OCI-LY3 (cell line): ENCODE data around the gene PHYHD1.

Source experiments
- H2AFZ ChIP-seq: fragments of 200-600, 300-600 bp; shearing (Covaris generic); 2 replicates; pipeline ENCODE4 v1.6.0; 2014; ENCODE audit warnings: antibody characterized with exemption, low read depth, low read length
- H3K27ac ChIP-seq: fragments of 200-600, 300-600 bp; sonication (generic); 2 replicates; pipeline ENCODE4 v1.5.1; 2014; ENCODE audit warnings: mild to moderate bottlenecking, low read length, moderate library complexity, mixed read lengths
- H3K27me3 ChIP-seq: fragments of 200-600, 300-600 bp; sonication (generic); 2 replicates; pipeline ENCODE4 v1.6.1; 2014; ENCODE audit warnings: low read depth, low read length, mixed read lengths
- H3K36me3 ChIP-seq: fragments of 200-600, 300-600 bp; sonication (generic); replicated peaks from 2 replicates; pipeline ENCODE3; 2014; ENCODE audit warnings: low read depth, low read length, mixed read lengths
- H3K4me1 ChIP-seq: fragments of 300-600, 200-600 bp; sonication (generic); 2 replicates; pipeline ENCODE4 v1.6.1; 2014; ENCODE audit warnings: low read length, mixed read lengths
- H3K4me2 ChIP-seq: fragments of 200-600, 300-600 bp; sonication (generic); 2 replicates; pipeline ENCODE4 v1.6.1; 2014; ENCODE audit warnings: low read length, mixed read lengths
- H3K4me3 ChIP-seq: fragments of 300-600, 200-600 bp; sonication (generic); 2 replicates; pipeline ENCODE4 v1.5.1; 2014; ENCODE audit warnings: antibody characterized with exemption, mild to moderate bottlenecking, low read length, moderate library complexity
- H3K79me2 ChIP-seq: fragments of 300-600, 200-600 bp; shearing (Covaris generic); 2 replicates; pipeline ENCODE4 v1.6.1; 2014; ENCODE audit warnings: mild to moderate bottlenecking, low read length, mixed read lengths
- H3K9ac ChIP-seq: fragments of 300-600, 200-600 bp; shearing (Covaris generic); 2 replicates; pipeline ENCODE4 v1.6.0; 2014; ENCODE audit warnings: mild to moderate bottlenecking, low read length, moderate library complexity
- H3K9me3 ChIP-seq: fragments of 200-600, 300-600 bp; shearing (Covaris generic); 2 replicates; pipeline ENCODE4 v1.6.1; 2014; ENCODE audit warnings: low read length, mixed read lengths; ENCODE audit not compliant: insufficient read depth
- H4K20me1 ChIP-seq: fragments of 200-600, 300-600 bp; sonication (generic); 2 replicates; pipeline ENCODE4 v1.6.1; 2016; ENCODE audit warnings: low read length, mixed read lengths; ENCODE audit not compliant: insufficient read depth
- EZH2phosphoT487 ChIP-seq: fragments of 200-600 bp; shearing (Covaris generic); IDR thresholded peaks from 2 replicates; pipeline ENCODE4 v1.6.1; 2018; ENCODE audit warnings: antibody characterized with exemption, mixed run types, low read depth
- TF ChIP-seq, protein P1 (sequence below): fragments of 200-600, 300-600 bp; sonication (generic); IDR thresholded peaks from 2 replicates; pipeline ENCODE4 v1.5.1; 2014; ENCODE audit warnings: antibody characterized with exemption, low read length, low read depth

Gene PHYHD1

DNA sequence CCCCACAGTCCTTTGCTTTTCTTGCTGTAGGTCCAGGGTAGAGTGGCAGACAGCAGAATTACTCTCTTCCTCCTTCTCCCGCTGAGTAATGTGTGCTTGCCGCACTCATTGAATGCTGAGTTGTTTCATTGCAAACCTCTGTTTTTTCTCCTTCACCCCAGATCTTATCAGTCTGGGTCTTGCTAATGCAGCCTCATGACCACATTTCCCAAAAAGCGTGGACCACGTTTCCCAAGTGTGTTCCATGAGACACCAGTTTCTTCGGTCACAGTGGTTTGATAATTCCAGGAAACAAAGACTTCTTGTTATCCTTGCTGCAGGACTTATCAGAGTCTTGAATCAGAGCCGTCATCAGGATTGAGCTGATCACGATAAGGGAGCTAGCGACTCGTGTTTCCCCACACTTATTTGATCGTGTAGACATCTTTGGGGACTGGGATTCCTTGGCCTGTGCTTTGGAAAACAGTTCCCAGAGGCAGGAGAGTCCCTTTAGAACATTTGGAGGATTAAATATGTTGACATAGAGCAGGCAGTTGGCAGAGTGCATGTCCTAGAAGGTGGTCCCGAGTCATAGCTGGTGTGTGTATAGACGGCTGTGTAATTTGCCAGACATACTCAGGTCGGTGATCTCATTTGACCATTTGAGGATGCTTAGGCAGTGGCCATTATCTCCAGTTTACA is 34.4 kb upstream of the PHYHD1 start:
- Histone ChIP-seq H3K27me3 (no peaks in the 10 kb centered on the region), H3K4me2 (no peak overlapping the region), H3K79me2 (peaks cover 49% of the 10 kb centered on the region), H3K4me3 (no peak overlapping the region), H3K27ac (no peak overlapping the region), H3K36me3 (peaks cover 11% of the 10 kb centered on the region), H3K4me1 (peaks cover 5% of the 10 kb centered on the region; the same call in 1 of the 2 replicates), H3K9ac (no peak overlapping the region), H2AFZ (no peak overlapping the region), H3K9me3 (no peaks in the 10 kb centered on the region), H4K20me1 (no peaks in the 10 kb centered on the region)
- TF ChIP-seq, protein P1, sequence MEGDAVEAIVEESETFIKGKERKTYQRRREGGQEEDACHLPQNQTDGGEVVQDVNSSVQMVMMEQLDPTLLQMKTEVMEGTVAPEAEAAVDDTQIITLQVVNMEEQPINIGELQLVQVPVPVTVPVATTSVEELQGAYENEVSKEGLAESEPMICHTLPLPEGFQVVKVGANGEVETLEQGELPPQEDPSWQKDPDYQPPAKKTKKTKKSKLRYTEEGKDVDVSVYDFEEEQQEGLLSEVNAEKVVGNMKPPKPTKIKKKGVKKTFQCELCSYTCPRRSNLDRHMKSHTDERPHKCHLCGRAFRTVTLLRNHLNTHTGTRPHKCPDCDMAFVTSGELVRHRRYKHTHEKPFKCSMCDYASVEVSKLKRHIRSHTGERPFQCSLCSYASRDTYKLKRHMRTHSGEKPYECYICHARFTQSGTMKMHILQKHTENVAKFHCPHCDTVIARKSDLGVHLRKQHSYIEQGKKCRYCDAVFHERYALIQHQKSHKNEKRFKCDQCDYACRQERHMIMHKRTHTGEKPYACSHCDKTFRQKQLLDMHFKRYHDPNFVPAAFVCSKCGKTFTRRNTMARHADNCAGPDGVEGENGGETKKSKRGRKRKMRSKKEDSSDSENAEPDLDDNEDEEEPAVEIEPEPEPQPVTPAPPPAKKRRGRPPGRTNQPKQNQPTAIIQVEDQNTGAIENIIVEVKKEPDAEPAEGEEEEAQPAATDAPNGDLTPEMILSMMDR: no peak
- no peak for TF ChIP-seq EZH2phosphoT487

DNA sequence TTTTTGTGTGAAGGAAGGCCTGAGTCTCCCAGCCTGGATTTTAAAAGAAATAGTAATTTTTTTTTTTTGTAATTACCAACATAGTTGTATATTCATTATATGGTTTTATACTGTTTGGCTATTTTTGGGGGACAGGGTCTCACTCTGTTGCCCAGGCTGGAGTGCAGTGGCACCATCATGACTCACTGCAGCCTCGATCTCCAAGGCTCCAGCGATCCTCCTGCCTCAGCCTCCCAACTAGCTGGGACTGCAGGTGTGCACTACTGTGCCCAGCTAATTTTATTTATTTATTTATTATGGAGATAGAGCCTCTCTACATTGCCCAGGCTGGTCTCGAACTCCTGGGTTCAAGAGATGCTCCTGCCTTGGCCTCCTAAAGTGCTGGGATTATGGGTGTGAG is 33.7 kb upstream of the PHYHD1 start:
- peaks cover 17% of the 10 kb centered on the region for H3K36me3 ChIP-seq
- H3K9me3 ChIP-seq: no peaks in the 10 kb centered on the region
- no peak overlapping the region for H3K4me2 ChIP-seq
- H3K9ac ChIP-seq: no peak overlapping the region
- no peaks in the 10 kb centered on the region for H3K27me3 ChIP-seq
- no peaks in the 10 kb centered on the region for H4K20me1 ChIP-seq
- TF ChIP-seq, protein P1: no peak
- TF ChIP-seq EZH2phosphoT487: no peak
- no peak overlapping the region for H3K27ac ChIP-seq
- peaks cover 5% of the 10 kb centered on the region; the same call in 1 of the 2 replicates for H3K4me1 ChIP-seq
- no peak overlapping the region for H2AFZ ChIP-seq
- no peak overlapping the region for H3K4me3 ChIP-seq
- peaks cover 46% of the 10 kb centered on the region for H3K79me2 ChIP-seq

DNA sequence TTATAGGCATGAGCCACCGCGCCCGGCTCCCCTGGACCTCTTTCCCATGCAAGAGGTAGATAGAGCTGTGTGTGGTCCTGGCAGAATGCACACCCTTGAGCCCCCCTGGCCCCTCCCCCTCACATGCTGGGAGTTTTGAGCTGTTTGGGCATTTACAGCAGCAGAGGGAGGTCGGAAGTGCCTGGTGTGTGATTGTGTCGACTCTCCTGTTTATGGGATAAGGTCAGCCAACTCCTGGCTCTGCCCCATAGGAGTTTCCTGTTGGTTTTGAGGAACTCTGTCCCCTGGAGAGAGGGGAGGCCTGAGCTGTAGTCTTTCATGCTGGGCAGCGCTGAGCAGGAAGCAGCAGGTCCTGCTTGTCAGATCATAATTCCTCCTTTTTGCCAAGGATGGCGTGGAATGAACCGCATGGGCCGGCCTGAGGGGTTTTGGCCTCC is 32.9 kb upstream of the PHYHD1 start:
- H3K9me3 ChIP-seq: no peaks in the 10 kb centered on the region
- H3K36me3 ChIP-seq: peaks cover 17% of the 10 kb centered on the region
- TF ChIP-seq, protein P1: no peak
- no peak for TF ChIP-seq EZH2phosphoT487
- no peaks in the 10 kb centered on the region for H4K20me1 ChIP-seq
- no peak overlapping the region for H2AFZ ChIP-seq
- no peak overlapping the region for H3K4me2 ChIP-seq
- H3K4me1 ChIP-seq: peaks cover 5% of the 10 kb centered on the region; the same call in 1 of the 2 replicates
- H3K9ac ChIP-seq: no peak overlapping the region
- no peak overlapping the region for H3K27ac ChIP-seq
- no peaks in the 10 kb centered on the region for H3K27me3 ChIP-seq
- H3K79me2 ChIP-seq: peaks cover 37% of the 10 kb centered on the region
- H3K4me3 ChIP-seq: no peak overlapping the region

DNA sequence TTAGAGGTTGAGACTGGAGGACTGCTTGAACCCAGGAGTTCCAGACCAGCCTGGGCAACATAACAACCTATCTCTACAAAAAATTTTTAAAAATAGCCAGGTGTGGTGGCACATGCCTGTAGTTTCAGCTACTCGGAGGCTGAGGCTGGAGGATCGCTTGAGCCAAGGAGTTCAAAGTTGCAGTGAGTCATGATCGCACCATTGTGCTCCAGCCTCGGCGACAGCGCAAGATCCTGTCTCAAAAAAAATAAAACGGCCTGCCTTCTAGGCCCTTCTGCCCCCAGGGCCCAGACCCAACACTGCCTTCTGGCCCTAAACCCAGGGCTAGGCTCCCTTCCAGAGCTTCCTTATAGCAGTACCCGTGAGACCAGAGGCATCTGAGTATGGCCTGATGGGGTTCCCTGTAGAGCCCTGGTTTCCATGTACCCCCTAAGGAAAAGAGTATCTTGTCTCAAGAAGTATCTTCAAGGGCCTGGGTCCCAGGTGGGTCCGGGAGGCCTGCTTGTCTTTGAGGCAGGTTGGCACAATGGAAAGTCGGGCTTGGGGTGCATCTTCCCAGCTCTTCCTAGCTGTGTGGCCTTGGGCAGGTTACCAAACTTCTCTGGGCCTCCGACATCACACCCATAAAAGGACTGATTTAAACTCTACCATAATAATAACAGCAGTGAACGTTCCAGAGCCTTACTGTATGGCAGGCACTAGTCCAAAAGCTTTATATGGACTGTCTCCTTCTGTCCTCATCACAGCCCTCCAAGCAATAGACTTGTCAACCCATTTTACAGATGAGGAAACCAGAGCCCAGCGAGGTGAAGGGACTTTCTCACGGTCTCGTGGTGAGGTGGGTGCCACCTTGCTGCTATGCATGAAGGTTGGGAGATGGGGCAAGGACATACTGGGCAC is 29.2 kb upstream of the PHYHD1 start:
- no peak overlapping the region for H3K9ac ChIP-seq
- no peak for TF ChIP-seq EZH2phosphoT487
- TF ChIP-seq, protein P1: no peak
- H3K4me2 ChIP-seq: no peak overlapping the region
- H3K27ac ChIP-seq: no peak overlapping the region
- no peak overlapping the region for H2AFZ ChIP-seq
- H3K4me3 ChIP-seq: no peak overlapping the region
- no peaks in the 10 kb centered on the region for H3K9me3 ChIP-seq
- 0 out of 2 replicates have a peak, but pooled peaks cover 4% of the 10 kb centered on the region for H4K20me1 ChIP-seq
- H3K27me3 ChIP-seq: no peaks in the 10 kb centered on the region
- H3K79me2 ChIP-seq: peaks cover 13% of the 10 kb centered on the region; the same call in 1 of the 2 replicates
- no peaks in the 10 kb centered on the region for H3K4me1 ChIP-seq
- H3K36me3 ChIP-seq: peaks cover 19% of the 10 kb centered on the region
